Forelimb muscle (tissue), 1 donor: Measurements from ENCODE around the gene GPR84. TPM values are rescaled to one million over a fixed set of nuclear protein-coding genes. Genes with fewer than 3 reads are reported as not detected.

Experiments
- DNase-seq: peaks from one replicate; pipeline ENCODE4 v3.0.0-alpha.2; 2013; ENCODE audit warnings: low read depth
- polyA plus RNA-seq: library from polyadenylated mRNA; unstranded; fragments of 120-200 nt; gene quantifications from one replicate; pipeline ENCODE4 v1.2.1, GENCODE V29; 2013; ENCODE audit not compliant: insufficient read length

Gene GPR84
- polyA plus RNA-seq, 1 donor: 0.15 TPM

DNA sequence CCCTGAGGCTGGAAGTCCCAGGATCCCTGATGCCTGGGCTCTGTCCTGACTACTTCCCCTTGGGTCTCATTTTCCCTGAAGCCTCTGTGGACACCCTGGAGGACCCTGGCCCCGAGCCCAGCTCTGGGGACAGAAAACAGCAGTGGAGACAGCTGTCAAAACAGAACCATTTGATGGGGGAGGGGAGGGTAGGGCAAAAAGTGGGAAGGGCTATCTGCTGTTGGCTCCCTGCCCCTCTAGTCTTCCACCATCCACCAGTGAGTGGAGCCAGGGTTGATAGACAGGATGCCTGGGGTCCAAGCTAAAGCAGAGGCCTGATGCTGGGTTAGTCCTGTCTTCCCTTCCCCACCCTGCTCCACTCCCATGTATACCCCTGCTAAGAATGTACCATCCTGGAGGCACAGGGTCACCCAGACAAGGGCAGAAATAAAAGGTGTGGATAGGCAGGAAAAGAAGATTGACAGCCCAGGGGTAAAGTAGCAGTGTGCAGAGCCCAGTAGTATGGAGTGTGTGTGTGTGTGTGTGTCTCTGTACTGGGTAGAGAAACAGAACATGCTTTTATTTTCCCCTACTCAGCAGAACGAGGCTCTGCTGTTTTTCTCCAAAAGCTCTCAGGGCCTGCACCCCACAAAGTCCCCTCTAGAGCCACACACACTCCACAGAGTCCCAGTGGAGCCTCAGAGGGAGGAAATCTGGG lies 10.4 kb upstream of the GPR84 start:
- DNase-seq: no peak

DNA sequence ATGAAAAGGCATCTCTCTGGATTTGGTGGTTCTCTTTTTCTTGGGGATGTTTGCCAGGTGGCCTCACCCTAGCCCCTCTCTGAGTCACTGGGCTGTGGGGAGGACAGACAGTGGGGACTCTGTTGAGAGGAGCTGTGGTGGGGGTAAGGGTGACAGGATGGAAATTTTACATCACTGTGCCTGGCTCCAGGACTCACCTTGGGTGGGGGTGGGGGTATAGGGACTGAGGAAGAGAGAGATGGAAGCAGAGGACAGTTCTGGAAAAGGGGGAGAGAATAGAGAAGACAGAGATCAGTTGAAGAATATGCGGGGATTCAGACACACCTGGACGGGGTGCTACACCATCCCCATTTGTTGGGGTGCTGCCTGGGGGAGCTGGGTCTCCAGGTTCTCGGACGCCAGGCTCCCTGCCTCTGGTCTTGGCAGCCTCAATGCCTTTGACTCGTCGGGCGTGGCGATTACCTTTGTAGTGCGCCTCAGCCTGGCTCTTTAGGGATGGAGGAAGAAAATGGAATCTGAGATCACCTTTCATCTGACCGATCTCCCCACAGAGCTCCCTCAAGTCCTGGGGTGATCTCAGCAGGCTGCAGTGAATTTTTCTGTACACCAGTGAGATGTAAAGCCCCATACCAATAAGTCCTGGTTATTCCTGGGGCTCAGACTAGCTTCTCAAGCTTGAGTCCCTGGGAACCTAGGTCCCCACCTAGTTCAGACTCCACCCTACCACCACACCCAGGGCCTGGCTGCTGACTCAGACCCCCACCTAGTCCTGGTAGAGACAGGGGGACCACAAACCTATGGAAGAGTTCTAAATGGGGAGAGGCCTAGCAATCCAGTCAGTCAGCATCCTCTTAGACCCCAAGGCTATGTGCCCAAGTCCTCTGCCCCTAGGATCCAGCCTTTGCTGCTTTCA lies 9.6 kb upstream of the GPR84 start:
- no peak for DNase-seq

DNA sequence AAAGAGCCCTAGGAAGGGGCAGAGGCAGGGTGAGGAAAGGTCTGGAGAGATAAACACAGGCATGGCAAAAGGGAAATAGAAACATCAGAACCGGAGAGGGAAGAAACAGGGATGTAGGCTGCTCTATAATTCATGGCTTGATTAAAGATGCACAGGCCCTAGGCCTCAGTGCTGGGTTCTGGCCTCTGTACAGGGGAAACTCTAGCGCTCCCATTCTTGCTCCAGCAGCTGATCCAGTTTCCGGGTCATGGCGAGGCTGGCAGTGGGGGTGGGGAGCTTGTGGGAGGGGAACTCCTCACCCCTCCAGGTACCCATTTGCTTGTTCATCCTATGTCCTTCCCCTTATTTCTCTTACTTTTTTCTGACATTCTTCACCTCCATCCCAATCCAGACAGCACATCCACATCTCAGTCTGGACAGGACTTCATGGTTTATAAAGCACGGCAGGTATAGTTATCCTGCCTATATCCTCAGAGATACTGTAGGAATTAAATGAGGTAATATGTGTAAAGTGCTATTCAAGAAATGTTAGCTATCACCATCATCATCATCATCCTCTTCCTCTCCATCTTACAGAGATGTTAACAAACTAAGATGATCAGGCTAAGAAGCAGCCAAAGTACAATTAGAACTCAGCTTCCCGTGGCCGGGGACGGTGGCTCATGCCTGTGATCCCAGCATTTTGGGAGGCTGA lies 8.0 kb upstream of the GPR84 start:
- DNase-seq: no peak

DNA sequence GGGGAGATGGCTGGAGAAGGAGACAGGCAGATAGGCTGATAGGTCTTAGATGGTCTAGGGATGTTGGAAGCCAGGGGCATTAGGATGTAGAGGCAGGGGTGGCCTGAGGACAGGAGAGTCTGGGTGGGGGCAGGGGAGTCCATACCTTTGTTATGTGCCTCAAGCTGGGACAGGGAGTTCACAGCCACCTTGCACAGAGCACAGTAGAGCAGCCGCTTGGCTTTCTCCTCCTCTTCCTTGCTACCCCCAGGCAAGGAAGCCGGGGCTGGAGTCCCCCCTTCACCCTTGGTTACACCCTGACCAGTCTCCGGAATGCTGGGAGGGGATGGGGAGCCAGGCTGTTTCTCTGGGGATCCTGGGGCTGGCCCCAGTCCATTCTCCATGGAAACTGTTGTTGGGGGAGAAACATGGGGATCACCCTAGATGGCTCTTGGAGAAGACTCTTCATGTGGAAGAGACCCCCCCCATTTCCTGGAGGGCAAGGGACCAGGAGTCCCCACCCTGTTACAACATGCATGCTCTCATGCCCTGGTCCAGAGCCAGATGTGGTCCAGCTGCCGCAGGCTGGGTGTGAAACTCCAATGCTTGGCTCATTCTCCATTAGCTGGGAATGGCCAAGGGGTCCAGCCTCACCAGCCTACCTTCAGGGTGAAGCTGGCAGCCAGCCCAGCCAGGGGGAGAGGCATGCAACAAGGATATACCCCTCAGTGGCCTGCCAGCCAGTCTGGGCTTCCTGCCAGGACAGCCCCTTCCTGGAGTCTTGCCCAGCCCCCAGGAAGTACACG lies 7.2 kb upstream of the GPR84 start:
- no peak for DNase-seq

GRCh38 chr12:54370171-54370730 lies 6.0 kb upstream of the GPR84 start:
- DNase-seq: no peak

DNA sequence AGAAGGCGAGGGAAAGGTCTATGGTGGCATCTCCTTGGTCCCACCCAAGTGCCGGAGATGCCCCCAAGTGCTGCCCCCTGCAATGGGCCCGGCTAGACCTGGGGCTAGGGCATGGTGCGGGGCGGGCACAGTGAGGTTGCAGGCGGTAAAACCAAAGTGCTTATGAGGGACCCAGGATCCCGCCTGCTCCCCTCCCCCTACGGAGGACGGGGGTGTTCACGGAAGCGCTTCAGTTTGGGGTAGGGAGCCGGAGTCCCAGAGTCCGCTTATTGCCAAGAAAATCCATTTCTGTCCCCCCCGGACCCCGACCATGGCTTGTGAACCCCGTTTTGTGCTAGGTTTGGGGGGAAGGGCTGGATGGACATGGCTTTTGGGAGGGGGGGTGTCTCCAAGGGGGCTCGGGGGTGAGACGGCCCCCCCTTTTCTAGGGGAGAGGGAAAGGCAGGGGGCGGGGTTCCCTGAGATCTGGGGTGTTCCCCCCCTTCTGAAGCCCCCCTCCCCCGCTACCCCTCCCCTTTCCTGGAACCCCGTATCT lies 5.4 kb upstream of the GPR84 start:
- no peak for DNase-seq

DNA sequence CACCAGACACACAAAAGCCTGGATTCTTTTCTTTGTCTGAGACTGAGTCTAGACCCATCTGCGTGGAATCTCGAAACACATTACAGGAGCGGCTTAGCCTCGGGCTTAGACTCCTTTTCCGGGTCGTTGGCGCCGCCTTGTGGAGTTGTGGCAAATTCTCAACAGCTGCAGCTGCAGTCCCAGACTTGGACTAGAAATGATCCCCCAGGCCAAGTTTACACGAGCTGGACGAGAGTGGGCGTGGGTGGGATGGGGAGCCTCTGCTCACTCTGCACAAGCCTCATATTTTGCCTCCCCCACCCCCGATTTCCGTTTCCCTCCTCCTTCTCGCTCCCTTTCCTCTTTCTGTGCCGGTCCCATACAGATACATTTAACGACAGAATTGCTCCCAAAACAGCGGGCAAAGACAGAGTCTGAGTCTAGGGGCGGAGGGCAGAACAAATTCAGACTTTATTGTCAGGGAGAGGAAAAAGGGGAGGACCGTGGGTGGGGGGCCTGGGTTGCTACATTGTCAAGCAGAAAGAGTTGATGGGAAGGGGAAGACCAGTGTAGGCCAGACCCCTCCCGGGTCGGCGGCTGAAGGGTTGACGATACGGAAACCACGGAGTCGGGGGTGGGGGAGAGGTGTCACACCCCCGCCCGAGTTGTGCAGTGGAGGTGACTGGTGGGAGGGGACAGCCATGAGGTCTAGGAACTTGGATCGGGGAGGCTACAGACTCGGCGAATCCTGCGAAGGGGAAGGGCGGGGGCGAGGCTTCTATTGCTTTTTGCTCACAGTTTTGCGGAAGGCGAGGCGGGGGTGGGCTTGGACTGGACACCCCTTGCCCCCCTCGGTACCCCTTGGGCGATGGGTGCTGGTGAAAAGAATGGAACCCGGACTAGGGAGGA lies 4.7 kb upstream of the GPR84 start:
- DNase-seq: peak; percentile 92

- DNase-seq: no peak
These were observed 3.9 kb upstream of the GPR84 start for GRCh38 chr12:54368025-54368708.

- DNase-seq: no peak
These were observed 668 bp downstream of the GPR84 start for GRCh38 chr12:54363618-54364017.

- no peak for DNase-seq
These were observed 1.2 kb downstream of the GPR84 start for GRCh38 chr12:54363047-54363446.

DNA sequence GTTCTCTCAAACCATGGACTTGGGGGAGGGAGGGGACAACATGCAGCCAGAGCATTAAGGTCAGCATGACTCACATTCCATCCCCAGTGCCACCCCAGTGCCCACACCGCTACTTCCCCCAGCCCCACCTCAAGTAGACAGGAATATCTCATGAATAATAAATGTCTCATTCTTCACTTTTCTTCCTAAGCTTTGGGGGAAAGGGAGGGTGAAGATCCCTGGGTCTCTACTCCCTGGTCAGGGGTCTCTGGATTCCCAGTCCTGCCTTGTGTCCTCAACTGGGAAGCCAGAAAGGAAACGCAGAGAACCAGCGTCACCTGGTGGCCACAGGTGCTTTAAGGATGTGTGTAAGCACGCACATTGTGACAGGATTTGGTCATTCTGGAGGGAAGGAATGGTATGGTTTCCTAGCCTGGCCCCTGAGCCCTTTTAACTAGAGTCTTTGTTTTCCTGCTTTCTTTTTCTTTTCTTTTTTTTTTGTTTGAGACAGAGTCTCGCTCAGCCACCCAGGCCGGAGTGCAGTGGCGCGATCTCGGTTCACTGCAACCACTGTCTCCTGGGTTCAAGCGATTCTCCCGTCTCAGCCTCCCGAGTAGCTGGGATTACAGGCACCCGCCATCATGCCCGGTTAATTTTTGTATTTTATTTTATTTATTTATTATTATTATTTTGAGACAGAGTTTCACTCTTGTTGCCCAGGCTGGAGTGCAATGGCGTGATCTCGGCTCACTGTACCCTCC lies 3.4 kb downstream of the GPR84 start:
- no peak for DNase-seq

- no peak for DNase-seq
These were observed 4.4 kb downstream of the GPR84 start for GRCh38 chr12:54359762-54360351.

DNA sequence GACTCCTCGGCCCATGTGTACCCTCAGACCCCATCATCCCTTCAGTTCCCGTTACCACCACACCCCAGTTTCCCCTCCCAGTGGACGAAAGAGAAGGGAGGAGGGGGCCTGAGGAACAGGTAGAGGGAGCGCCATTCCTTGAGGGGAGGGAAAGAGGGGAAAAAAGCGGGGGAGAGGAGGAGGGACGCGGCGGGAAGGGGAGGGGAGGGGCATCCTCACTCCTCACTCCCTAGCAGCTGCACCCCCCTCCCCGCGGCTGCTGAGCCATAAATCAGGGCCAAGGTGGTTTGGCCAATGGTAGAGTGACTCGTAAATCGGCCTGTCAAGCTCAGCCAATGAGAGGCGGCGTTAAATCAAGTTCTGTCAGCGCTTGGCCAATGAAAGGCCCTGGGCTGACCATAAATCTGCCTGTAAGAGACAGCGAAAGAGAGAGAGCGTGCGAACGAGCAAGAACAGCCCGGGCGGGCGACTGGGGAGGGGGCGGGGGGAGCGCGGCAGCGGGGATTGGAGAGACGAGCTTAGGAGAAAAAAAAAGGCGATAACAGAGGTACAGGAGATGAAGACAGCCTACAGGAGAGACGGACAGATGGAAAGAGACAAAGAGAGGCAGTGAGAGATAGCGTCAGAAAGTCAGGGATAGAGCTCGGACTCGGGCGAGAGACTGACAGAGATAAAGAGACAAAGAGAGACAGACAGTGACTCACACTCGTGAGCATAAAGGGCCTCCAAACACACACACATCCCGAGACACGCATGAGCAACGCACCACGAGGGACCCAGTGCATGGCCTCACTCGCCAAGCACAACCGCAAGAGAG lies 5.1 kb downstream of the GPR84 start:
- peak; percentile 99 for DNase-seq

GRCh38 chr12:54358191-54358944 lies 5.9 kb downstream of the GPR84 start:
- DNase-seq: no peak

DNA sequence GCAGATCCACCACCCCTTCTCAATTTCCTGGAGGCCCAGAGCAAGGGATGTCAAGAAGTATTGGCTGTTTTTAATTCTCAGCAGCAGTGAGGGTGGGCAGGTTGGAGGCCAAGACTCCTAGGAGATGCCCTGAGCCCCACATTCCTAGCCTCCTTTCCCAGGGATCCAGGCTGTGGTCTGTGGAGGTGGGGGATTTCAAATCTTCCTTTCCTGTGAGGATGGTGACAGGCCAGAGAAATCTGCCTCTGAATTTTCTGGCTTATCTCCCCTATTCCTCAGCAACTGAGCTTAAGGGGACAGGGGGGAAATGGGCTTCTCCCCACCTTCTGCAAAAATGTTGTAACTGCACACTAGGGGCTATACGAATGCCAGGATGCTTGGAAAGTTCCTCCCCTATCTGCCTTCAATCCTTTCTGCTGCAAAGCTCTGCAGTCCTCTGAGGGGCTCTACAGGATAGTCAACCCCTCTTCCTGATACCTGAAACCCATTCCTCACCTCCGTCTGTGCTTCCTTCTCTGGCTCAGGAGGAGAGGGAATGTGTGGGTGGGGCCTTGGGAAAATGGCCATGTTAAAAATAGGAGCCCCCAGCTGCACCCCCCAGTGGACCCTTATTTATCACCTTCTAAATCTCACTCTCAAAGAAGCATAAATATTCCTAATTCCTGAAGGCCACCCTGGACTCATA lies 6.6 kb downstream of the GPR84 start:
- no peak for DNase-seq

DNA sequence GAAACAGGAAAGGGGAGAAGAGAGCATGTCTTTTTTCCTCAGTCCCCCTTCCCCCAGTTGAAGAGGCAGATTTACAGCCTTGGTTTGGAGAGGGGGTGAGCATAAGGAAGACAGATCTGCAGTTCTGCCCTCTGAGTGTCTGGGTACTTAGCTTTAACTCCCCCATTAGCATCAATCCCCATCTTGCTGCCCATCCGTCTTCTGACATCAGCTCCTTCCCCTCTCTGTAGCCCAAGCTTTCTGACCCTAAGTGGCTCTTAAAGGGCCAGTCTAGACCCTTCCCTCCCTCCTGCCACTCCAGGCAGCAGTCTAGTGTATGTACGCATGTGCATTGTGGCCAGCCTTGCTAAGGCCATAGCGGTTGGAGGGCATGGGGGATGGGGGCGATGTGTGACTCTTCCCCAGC lies 7.3 kb downstream of the GPR84 start:
- DNase-seq: no peak
